CMK (cell line): ENCODE data around the gene RSU1.
A peak's percentile ranks its signal among the peaks of the same experiment; 100 is the strongest.
"Not testable (repeated sequence)": the region's sequence is repeated elsewhere in the genome, so short reads cannot be mapped to it uniquely, and the experiment has no call there.

Experiments used
- DNase-seq: peaks from one replicate; pipeline ENCODE4 v3.0.0-alpha.2; 2010; ENCODE audit warnings: low read depth

RSU1 gene

DNA sequence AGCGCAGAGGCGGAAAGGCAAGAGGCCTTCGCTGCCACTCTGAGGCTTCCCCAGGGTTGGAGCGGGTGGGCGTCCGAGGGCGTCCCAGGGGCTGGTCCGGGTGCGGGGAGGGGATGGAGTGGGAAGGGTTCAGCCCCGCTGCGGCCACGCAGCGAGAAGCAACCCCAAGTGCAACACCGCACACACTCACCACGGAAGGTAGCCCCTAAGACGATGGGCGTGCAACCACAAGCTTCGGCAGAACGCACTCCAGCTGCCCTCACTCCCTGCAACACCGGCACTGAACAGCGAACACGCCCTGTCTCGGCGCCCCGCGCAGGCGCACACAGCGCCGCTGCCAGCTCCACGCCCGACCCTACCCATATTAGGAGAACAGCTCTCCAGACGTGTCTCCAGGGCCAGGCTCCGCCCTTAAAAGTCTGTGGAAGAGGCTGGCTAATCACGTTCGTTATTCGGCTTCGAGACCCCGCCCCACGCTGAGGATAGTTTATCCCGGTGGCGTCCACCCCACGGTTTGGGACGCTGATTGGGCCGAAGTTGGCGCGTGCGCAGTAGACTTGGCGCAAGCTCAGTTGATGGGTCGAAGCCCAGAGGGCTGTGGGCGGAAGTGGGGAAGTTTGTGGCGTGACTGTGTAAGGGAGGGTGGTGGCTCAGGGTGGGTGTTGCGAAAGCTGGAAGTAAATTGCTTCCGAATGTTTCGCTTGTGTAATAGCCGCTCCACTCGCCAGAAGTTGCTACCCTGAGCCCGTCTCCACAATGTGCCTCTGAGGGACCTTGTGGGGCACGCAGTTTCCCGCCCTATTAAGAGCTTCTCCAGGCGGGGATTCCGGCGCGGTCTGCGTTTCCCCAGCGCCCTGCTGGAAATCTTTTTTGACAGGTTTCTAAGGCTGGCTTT is at the start of gene RSU1:
RSU1 (minus strand) TSS at position 300 of the 895 bp plus-strand sequence. CDS start 343 bp downstream, outside the sequence.
- peak; percentile 97 for DNase-seq

DNA sequence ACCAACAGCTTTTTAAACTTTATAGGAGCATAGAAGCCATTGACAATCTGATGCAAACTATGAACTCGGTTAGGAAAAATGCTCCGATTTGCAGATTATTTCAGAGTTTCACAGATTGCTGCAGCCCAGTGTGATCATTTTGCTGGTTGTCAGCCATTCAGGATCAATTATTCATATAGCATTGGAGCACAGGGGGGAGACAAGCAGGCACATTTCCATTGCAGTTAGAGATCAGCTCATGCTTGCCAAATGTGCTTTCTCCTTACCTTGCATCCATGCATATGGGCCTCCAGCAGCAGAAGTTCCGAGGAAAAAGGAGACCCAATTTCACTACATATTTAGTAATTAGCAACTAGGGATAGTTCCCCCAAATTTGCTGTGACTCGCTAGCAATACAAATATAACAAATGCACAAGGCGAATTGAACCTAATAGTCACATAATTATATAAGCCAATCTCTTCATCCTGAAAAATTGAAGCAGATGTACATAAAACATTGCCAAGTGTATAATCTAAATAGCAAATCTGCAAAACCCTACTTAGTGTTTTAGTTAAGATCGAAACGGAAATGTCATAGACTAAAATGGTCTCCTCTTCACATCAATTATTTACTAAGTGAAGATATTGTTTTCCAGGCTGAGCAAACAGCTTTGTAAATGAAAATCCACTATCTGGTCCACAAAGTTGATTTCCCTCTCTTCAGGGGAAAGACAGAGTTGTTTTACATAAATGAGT is 49.5 kb upstream of the RSU1 start:
- DNase-seq, result no peak

DNA sequence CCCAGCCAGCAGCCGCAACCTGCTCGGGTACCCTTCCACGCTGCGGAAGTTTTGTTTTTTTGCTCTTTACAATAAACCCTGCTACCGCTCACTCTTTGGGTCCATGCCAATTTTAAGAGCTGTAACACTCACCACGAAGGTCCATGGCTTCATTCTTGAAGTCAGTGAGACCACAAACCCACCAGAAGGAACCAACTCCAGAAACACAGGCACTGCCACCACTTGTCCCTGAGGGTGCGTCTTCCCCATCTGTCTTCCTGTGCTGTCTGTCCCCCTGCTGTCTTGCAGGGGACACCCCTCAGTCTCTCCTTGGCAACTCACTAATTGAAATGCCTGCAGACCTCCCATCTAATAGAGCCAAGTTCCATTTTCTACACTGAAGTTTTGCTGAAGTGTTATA is 48.5 kb upstream of the RSU1 start:
- DNase-seq, result no peak

DNA sequence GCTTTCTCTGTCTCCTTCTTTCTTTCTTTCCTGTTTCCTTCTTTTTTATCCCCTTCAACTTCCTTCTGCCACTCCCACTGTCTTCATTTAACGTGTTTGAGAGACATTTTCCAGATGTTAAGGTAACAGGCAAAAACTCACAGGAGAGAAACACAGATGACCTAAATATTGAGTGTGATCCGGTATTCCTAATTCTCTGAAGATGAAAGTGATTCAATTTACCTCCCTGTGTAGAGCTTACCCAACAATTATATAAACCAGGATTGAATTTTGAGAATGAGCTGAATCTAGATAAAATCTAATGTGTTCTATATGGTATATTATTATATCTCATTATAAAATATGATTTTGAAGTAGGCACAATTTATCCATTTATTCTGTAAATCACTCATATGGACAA is 46.5 kb upstream of the RSU1 start:
- DNase-seq, result no peak

DNA sequence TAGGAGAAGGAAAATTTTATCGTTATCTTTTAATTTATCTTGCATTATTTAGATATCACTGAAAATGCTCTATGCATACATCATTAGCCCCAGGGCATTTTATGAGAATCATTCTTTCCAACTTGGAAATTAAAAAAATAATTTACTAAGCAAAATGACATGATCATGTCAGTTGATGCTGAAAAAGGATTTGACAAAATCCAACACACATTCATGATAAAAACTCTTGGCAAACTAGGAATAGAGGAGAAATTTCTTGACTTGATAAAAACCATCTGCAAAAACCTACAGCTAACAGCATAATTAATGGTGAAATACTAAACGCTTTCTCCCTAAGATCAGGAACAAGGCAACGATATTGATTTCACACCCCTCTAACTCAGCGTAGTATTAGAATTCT is 40.2 kb upstream of the RSU1 start:
- no peak for DNase-seq

DNA sequence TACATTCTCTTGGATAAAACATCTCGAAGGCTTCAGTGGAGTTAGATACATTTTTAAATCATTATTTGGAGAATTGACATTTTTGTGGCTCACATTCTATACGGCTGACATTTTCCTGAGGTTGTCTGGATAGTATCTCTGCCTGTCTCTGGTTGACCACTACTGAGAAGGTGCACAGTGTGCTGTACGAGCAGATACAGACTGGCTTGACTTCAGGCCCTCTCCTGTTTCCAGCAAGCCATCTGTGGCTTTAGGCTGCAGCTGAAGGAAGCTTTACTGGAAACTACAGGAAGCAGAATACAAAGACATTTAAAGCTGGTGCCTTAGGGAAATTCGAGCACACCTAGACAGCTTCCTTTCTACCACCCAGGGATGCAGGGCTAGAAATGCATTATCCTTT is 39.3 kb upstream of the RSU1 start:
- DNase-seq, result no peak

DNA sequence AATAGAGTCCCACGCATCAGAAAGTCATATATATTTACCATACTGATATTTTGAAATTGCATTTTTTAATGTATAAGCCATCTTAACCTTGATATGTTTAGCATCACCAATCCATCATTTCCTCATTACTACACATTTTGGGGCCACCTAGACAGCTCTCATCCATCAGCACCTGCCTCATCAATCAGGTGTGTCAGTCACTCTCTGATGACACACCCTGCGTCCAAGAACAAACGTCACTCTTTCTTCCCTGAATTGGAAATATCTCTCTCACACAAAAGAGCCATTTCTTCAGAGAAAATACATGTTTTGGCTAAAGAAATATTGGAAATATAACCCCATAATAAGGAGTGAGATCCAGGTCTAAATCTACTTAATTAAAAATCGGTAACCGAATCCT is 38.9 kb upstream of the RSU1 start:
- no peak for DNase-seq

DNA sequence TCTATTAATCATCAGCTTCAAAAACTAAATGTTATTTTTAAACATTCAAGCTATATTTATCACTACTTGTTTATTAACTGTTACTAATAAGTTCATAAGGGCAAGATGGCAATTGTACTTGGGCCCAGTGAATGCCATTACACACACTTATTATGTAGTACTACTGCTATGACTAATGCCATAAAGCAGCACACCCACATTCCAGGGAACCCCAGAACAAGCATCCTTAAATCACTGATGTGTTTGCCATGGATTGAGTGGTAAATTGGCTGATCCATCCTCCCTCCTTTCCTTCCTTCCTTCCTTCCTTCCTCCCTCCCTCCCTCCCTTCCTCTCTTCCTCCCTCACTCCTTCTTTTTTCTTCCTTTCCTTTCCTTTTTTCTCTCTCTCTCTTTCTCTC is 37.4 kb upstream of the RSU1 start:
- no peak for DNase-seq

DNA sequence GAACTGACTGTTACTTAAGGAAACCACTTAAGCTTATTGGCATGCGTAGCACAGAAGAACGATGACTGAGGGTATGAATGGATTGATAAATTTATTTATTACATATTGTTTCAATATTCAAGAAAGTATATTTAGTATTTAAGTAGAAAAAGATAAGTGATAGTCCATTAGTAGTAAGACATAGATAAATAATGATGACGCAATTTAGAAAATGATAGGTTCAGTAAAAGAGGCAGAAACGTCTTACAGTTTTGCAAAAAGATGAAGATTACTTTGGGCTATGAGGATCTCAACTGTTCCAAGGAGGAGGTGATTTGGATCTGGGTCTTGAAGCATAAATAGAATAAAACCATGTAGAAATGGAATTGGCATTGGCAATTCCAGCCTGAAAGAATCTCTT is 36.6 kb upstream of the RSU1 start:
- DNase-seq, result no peak

DNA sequence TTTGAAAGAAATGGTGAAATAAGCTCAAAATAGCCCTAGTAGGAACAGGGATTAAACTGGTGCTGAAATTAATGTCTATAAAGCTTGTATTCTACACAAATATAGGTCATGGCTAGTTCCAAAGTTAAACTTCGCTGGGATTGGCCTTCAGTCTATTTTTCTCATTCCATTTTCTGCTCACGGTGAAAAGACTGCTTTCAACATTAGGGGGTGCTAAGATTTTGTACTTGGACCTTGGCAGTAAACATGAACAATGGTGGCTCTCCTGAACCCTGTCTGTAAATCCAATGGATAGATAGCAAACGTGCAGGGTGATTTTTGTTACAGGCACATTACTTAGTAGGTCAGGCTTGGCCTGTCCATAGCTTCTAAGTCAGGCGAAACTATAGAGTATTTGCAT is 36.0 kb upstream of the RSU1 start:
- DNase-seq, result no peak

DNA sequence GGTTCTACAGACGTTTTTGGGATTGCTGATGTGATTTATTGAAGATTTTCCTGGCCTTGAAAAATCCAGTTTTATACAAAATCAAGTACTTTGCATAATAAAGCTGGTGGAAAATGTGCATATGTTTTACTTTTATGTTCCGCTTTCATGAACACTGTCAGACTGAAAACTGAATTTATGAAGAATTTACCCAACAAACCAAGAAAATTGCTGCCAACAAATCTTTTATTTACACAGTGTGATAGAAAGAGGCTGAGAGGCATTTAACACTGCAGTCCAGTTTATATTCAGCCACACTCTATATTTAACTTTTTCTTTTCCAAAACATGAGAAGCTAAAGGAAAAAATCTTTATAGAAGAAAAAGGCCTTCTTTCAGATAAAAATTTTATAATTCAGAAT is 35.4 kb upstream of the RSU1 start:
- DNase-seq, result no peak

DNA sequence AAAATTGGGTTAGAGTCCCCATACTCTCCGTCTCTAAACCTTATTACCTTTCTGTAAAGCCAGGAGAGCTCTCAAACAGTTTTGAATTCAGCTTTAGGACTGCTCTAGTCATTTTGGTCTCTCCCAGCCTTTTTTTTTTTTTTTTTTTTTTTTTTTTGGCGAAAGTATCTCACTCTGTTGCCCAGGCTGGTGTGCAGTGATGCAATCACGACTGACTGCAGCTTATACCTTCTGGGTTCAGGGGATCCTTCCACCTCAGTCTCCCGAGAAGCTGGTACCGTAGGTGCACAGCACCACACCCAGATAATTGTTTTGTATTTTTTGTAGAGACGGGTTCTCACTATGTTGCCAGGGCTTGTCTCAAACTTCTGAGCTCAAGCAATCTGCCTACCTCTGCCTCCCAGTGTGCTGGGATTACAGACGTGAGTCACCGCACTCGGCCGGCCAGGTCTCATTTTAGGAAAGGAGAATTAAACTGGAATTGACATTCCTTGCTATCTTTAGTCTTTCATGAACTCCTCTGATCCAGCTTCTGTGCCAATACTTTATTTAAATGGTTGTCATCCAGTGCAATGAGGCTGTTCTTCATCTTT is 31.4 kb upstream of the RSU1 start:
- no peak for DNase-seq

DNA sequence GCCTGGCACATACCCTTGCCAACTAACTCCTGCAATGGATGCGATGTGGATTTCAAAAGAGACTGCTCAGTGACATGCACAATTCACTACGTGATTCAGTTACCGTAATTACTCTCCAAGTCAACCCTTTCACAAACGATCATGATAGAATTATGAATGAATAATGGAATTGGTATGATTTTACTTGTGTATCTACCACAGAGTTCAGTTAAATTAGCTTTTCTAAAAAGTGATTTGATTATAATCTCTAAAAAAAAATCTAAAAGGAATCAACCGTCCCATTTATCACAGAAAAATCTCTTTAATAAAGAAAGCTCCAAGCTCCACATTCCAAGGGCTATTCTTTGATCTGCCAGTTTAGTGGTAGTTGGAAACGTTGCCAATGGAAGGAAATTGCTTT is 30.4 kb upstream of the RSU1 start:
- DNase-seq, result no peak

DNA sequence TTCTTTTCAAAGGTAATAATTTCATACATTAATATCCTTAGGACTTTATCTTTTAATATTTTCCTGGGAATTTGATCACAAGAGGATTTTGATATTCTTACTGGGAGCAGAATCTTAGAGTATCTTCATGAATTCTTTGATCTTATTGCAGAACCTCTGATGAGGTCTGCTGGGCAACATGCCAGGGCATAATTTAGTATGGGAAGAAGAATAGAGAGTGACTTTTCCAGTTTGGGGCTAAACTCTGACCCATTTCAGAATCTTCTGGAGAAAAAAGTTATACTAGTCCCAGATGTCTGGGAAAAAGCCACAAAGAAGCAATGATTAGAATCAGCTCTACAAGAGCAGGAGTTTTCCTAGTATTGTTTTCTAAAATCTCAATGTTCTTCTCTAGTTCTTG is 28.0 kb upstream of the RSU1 start:
- no peak for DNase-seq

DNA sequence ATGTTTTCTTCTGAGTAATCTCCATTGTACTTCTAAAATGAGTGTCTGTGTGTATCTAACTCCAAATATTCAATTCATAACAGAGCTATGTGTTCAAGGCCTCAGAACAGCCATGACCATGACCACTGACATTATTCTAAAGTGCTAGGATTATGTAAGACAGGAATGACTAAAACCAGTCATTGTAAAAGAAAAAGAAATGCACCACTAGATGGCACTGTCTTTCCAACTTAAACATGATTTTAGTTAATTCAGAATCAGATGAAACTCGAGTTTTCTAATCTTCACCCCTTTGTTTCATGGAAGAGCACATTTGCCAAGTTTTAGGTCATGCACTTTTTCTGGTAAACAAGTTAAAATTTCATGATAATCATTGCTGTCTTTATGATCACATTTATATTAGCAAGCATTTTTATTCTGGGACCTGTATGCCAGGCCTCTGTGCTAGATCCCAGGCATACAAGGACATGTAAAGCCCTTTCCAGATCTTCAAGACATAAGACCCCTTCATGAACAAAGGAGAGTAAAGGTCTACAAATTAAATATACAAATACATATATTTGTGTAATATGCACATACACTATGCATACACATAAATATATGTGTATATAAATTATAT is 26.1 kb upstream of the RSU1 start:
- DNase-seq, result peak; percentile 11

DNA sequence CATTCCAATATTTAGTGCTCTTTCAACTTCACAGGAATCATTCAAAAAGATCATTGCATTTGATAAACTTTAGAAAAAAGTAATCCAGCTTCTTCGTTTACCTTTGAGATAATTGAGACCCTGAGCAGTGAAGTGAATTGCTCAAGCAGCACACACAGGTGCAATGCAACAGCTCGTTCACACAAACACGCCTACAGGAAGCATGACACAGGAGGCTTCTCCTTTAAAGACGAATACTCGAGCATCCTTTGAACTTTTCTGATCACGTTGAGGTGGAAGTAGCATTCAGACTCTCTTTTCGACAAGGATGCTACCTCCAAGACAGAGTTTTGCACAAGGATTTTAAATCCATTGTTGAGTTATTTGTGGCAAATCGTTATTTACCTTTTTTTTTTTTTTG is 18.0 kb upstream of the RSU1 start:
- DNase-seq, result no peak

DNA sequence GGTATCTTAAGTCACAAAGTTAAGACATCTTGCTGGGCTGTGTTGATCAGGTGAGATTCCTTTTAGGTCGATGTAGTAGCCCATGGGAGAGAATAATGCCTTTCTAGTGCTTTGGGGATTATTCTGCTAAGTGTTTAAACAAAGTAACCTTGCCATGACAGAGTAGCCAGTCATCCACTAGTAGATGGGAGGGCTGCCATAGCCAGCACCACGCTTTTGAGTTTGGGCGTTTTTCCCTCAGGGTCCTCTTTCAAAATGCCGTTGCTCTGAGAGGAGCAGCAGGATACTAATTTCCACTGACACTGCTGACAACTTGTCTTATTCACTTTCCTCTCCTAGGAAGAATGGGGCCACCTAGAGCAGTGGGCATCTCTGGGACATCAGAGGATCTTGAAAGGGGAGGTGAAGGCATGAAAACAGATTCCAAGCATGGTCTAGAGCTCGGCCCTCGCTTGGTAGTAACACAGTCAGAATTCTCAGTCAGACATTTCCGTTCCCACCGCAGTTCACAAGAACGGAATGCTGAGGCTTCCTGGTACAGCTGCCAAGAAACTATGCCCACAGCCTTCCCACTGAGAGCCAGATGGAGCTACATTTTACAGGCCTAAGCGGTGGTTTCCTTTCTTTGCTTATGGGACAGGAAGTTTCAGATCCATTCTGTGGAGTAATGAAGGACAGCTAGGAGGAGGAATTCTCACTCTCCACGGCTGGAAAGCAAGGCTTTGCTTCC is 15.3 kb upstream of the RSU1 start:
- no peak for DNase-seq

DNA sequence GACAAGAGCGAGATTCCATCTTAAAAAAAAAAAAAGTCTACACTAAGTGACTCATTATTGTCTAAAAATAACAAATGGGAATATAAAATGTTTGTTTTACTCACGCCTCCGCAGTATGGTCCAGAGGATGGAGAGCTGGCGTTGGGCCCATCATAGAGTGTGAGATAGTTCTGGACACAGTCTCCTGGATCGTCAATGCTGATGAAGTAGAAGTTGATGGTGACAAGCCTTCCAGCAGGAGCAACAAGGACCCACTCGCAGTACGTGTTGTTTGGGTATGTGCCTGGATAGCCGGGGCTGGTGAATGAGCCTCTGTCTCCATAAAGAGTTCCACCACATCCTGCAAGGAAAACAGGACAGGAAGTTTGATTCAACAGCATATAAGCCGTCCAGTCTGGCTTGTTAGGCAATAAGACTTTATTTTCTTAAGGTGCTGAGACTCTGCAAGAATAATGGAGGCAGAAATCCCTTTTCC is 11.5 kb upstream of the RSU1 start:
- DNase-seq, result no peak

DNA sequence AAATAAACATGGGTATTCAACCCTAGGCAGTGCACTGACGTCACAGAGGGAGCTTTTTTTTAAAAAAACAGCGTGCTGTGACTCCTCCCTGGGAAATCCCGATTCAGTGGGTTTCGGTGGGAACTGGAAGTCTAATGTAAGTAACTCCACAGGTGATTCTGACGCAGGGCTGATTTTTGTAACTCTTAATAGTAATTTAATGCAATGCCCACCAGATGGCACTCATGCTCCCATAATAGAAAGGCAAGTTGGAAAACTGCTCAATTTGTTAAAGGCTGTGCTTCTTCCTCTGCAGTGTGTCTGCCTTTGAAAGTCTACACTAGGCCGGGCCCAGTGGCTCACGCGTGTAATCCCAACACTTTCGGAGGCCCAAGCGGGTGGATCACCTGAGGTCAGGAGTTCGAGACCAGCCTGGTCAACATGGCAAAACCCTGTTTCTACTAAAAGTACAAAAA is 10.9 kb upstream of the RSU1 start:
- no peak for DNase-seq

DNA sequence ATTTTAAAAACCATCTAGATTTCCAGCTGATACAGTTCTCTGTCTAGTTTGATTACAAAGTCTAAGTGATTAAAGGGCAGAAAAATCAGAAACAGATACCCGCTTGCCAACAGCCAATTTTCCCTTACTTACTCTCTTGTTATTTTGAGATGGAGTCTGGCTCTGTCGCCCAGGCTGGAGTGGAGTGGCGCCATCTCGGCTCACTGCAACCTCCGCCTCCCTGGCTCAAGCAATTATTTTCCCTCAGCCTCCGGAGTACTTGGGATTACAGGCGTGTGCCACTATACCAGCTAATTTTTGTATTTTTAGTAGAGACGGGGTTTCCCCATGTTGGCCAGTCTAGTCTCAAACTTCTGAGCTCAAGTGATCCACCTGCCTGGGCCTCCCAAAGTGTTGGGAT is 10.2 kb upstream of the RSU1 start:
- not testable (repeated sequence) for DNase-seq

DNA sequence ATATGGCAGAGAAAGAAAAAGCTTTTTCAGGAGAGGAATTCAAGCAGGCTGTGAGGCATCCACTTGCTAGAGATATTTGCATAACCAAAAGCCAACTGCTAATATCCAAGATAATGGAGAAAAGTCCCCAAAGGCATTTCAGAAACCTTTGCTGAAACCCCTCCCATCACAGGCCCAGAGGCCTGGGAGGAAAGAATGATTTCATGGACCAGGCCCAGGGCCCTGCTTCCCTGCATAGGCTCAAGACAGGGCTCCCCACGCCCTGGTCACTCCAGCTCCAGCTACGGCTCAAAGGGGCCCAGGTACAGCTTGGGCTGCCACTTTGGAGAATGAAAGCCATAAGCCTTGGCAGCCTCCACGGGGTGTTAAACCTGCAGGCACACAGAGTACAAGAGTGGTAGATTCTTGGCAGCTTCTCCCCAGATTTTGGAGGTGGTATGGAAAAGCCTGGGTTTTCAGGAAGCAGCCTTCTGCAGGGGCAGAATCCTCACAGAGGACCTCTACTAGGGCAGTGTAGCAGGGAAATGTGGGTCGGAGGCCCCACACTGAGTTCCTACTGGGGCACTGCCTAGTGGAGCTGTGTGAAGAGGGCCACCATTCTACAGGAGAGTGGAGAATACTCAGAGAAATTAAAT is 5.6 kb upstream of the RSU1 start:
- DNase-seq, result no peak
